GM23248 (cell line): ENCODE results near the gene B3GNT5.

Experiments used
- EZH2 ChIP-seq: fragments of 200-600 bp; sonication (generic); IDR thresholded peaks from 2 replicates; pipeline ENCODE4 v1.6.1; 2018; ENCODE audit warnings: antibody characterized with exemption, mild to moderate bottlenecking; ENCODE audit not compliant: insufficient read depth, poor library complexity, severe bottlenecking
- EZH2phosphoT487 ChIP-seq: fragments of 200-600 bp; sonication (generic); IDR thresholded peaks from 2 replicates; pipeline ENCODE4 v1.6.1; 2018; ENCODE audit warnings: antibody characterized with exemption, moderate library complexity, mild to moderate bottlenecking, low read depth; ENCODE audit not compliant: insufficient read depth

DNA sequence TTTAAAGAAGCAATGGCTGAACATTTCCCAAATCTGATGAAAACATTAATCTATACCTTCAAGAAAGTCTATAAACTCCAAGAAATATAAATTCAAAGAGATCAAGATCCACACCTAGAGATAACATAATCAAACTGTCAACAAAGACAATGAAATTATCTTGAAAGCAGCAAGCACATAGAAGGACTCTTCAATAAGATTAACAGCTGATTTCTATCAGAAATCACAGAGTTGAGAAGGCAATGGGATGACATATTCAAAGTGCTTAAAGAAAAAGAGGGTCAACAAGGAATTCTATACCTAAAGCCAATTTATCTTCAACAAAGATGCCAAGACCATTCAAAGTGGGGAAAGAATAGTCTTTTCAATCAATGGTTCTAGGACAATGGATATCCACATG lies 49.4 kb upstream of the B3GNT5 start:
- TF ChIP-seq EZH2 (no peak), EZH2phosphoT487 (no peak)
